Upper lobe of right lung (tissue), 1 donor: Measurements from ENCODE around the gene GLS. TPM values are rescaled to one million over a fixed set of nuclear protein-coding genes. Genes with fewer than 3 reads are reported as not detected.

Experiments used
- ATAC-seq: fragments of 200-7000 bp; cut with Tn5 transposase; one replicate; pipeline ENCODE4 v1.9.1; 2020; ENCODE audit warnings: mild to moderate bottlenecking, moderate library complexity
- DNase-seq: peaks from one replicate; pipeline ENCODE4 v3.0.0-alpha.2; 2020
- H3K27ac ChIP-seq: fragments of 200-600 bp; one replicate; pipeline ENCODE4 v1.8.0; 2022
- H3K27me3 ChIP-seq: fragments of 200-600 bp; one replicate; pipeline ENCODE4 v1.8.0; 2022; ENCODE audit warnings: mild to moderate bottlenecking
- H3K36me3 ChIP-seq: fragments of 200-600 bp; one replicate; pipeline ENCODE4 v1.8.0; 2022
- H3K4me1 ChIP-seq: fragments of 200-600 bp; one replicate; pipeline ENCODE4 v1.8.0; 2022
- H3K4me3 ChIP-seq: fragments of 200-600 bp; one replicate; pipeline ENCODE4 v1.8.0; 2022; ENCODE audit warnings: mild to moderate bottlenecking
- H3K9me3 ChIP-seq: fragments of 200-600 bp; one replicate; pipeline ENCODE4 v1.8.0; 2022
- CTCF ChIP-seq: fragments of 200-600 bp; IDR thresholded peaks from one replicate; pipeline ENCODE4 v1.8.0; 2022; ENCODE audit warnings: antibody characterized with exemption
- intact Hi-C: fragments of 100-400 bp; cut with DNase I; formaldehyde crosslinking; loops from one replicate; pipeline ENCODE4 v1.11.0; 2022
- total RNA-seq: library from RNA; stranded (reverse); fragmentation: NEBNext Ultra II Directional; extraction: Animal tissue kit (Norgen Biotek cat#: 25700); gene quantifications from one replicate; pipeline ENCODE4 v1.2.1, GENCODE V29; 2021
- donor health status: DM: no; HTN: yes; CAD: no; lungs with severe emphysema.

Gene GLS
- total RNA-seq, 1 donor from 2014 or later, result 209 TPM

DNA sequence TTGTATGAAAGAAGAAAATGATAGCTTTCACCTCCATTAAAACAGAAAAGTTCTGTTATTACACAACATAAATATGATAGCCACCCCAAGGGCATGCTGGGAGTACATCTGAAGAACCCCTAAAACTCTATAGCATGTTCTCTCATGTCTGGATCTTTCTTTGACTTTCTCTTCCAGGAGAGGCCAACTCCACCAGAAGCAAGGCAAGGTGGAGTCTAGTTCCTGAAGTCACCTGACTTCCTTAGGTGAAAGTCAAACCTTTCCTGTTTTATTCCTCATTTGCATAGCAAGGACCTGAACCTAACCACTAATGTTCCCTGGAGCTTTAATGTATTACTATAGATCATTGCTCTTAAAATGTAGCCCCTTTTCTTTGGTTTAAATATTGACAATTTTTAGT is 127.7 kb downstream of the GLS start:
- Histone ChIP-seq H3K27me3 (no peaks in the 10 kb centered on the region), H3K4me3 (no peak overlapping the region), H3K9me3 (no peaks in the 10 kb centered on the region), H3K36me3 (peaks cover 70% of the 10 kb centered on the region), H3K4me1 (peaks cover 34% of the 10 kb centered on the region), H3K27ac (no peak overlapping the region)
- intact Hi-C loops, result no loop called here
- DNase-seq, result no peak
- no peak for TF ChIP-seq CTCF
- no peak for ATAC-seq

DNA sequence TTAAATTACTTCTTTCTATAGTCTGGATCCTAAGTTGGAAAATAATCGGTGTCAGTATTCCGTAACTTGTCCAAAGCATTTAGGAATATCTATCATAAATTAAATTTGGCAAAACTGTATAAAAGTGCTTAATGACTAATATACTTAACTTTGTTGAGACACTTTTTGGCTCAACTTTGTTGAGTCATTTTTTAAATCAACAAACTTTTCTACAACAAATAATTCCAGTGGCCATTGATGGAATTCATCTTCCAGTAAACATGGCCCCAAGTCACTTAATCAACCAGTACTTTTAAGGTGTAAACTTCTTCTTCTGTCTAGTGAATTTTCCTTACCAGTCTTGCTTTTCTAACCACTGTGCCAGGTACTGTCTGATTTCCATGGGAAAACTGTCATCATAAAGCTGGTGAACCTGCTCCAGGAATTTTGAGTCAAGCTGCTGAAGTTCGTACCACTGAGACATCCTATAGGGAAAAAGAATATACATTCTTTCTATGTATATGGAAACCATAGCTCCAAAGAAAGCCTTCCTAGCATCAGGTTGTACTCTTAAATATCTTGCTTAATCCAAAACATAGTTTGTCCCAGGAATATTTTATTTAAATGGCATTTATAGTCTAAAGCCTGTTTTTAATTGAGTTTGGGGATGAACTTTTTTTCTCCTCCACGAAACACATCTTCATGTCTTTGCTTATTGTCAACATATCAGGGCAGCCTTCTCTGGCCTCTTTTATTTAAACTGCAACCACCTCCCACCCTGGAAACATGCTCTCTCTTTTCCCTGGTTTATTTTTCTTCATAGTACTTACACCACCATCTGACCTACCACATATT is 129.1 kb downstream of the GLS start:
- Histone ChIP-seq H3K4me3 (no peak overlapping the region), H3K27me3 (no peaks in the 10 kb centered on the region), H3K4me1 (peaks cover 34% of the 10 kb centered on the region), H3K36me3 (peaks cover 55% of the 10 kb centered on the region), H3K27ac (no peak overlapping the region), H3K9me3 (no peaks in the 10 kb centered on the region)
- intact Hi-C loops, result no loop called here
- no peak for TF ChIP-seq CTCF
- DNase-seq (no peak), ATAC-seq (no peak)

DNA sequence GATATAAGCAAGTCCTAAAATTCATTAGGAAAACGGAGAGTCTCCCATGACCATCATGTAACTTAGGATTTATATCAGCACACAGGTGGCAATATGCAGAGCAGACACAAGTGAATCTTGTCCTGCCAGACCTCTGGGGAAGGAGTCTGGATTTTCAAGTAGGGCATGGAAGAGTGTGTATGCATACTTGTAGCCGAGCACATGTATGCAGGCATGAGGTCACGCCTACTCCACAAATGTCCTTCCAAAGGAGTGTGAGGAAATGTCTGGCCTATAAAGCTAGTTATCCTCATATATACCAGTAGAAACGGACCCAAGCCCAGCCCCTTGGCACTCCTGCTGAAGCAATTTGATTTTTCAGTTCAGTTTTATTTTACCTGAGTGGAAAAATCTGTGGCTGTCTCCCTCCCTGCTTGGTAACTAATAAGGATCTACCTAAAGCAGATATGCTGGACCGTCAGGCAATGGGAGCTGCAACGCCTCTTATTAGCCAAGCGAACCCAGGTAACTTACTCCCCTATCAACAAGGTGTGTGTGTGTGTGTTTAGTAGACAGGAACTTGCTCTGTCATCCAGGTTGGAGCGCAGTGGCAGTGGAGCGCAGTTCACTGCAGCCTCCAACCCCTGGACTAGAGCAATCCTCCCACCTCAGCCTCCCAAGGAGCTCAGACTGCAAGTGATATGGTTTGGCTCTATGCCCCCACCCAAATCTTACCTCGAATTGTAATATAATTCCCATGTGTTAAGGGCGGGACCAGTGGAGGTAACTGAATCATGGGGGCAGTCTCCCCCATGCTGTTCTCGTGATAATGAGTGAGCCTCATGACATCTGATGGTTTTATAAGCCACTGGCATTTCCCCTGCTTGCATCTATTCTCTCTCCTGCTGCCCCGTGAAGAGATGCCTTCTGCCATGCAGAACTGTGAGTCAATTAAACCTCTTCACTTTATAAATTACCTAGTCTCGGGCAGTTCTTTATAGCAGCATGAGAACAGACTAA is 130.6 kb downstream of the GLS start:
- Histone ChIP-seq H3K27ac (no peak overlapping the region), H3K27me3 (no peaks in the 10 kb centered on the region), H3K36me3 (peaks cover 41% of the 10 kb centered on the region), H3K4me3 (no peak overlapping the region), H3K9me3 (no peaks in the 10 kb centered on the region), H3K4me1 (peaks cover 34% of the 10 kb centered on the region)
- intact Hi-C loops, result no loop called here
- ATAC-seq, result no peak
- DNase-seq, result no peak
- TF ChIP-seq CTCF, result no peak

DNA sequence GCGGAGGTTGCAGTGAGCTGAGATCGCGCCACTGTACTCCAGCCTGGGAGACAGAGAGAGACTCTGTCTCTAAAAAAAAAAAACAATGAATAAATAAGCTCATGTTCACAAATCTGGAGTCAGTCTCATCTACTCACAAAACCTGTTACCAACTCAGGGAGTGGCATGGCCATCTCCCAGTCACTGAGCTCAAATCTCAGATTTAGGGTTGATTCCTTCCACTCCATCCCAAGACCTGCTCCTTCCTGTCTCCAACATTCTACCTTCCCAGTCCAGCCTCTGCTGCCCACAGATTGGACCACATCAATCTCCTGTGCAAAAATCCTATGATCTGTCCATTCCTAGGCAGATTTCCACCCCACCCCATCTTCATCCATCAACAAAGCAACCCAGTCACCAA is 131.7 kb downstream of the GLS start:
- H3K27me3 ChIP-seq, result no peaks in the 10 kb centered on the region
- intact Hi-C loops, result no loop called here
- ATAC-seq, result no peak
- peaks cover 34% of the 10 kb centered on the region for H3K4me1 ChIP-seq
- peak overlapping the region; percentile 67 for H3K4me3 ChIP-seq
- H3K36me3 ChIP-seq, result peaks cover 29% of the 10 kb centered on the region
- no peaks in the 10 kb centered on the region for H3K9me3 ChIP-seq
- no peak for TF ChIP-seq CTCF
- DNase-seq, result no peak
- H3K27ac ChIP-seq, result no peak overlapping the region

DNA sequence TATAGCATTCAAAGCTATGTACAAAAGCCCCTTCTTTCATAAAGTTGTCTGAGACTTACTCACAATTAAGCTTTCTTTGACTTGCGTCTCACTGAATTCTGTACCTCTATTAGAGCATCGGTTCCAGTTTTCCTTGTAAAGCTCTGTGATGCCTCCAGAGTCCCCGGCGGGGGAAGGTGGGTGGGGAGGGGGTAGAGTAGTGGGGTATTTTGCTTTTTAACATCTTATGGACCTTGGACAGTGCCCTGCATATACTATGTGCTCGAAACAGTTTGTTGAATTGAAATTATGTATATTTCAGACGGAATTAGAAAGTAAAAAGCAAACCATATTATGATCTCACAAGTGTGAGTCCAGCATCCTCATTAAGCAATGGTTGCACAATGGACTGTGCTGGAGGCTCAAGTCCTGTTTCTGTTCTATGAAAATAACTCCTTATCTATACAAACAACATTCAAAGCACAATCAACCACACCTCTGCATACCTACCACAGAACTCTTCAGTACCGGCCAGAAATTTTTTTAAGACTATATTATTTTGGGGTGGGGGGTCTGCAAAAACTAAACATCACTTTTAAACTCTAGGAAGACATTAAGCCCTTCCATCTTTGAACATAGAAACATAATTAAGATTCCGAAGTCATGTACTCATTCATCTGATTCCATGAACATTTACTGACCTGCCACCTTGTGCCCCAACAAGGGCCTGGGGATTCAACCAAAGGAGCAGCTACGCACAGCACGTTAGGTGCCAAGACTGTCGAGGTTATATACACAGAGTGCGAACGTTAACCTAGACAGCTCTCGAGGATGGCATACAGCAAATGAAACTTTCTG is 132.4 kb downstream of the GLS start:
- intact Hi-C loops, result no loop called here

More for the DNA sequence above, 132.4 kb downstream of the GLS start:
- Histone ChIP-seq H3K36me3 (peaks cover 22% of the 10 kb centered on the region), H3K27me3 (no peaks in the 10 kb centered on the region), H3K27ac (peak overlapping the region; percentile 89), H3K4me3 (peak overlapping the region; percentile 67), H3K4me1 (peaks cover 31% of the 10 kb centered on the region), H3K9me3 (no peaks in the 10 kb centered on the region)
- TF ChIP-seq CTCF, result no peak
- DNase-seq, result no peak
- peak; percentile 15 for ATAC-seq
